H9 (cell line): ENCODE results near the gene ZNF205. TPM values are rescaled to one million over a fixed set of nuclear protein-coding genes. Genes with fewer than 3 reads are reported as not detected.

Experiments used
- DNase-seq: peaks from one replicate; pipeline ENCODE4 v3.0.0-alpha.2; 2017
- H2AFZ ChIP-seq: one replicate; pipeline ENCODE4 v1.6.1; 2013; ENCODE audit warnings: mild to moderate bottlenecking, low read length, control low read depth, moderate library complexity
- H2AK5ac ChIP-seq: 2 replicates; pipeline ENCODE4 v1.6.1; 2013; ENCODE audit warnings: low read length, control low read depth, mixed read lengths; ENCODE audit not compliant: insufficient read length
- H2BK120ac ChIP-seq: one replicate; pipeline ENCODE4 v1.6.1; 2013; ENCODE audit warnings: low read depth, mild to moderate bottlenecking, low read length, control low read depth, inconsistent platforms; ENCODE audit not compliant: poor library complexity, severe bottlenecking
- H2BK12ac ChIP-seq: 2 replicates; pipeline ENCODE4 v1.6.1; 2013; ENCODE audit warnings: low read length, control low read depth, mixed read lengths, low read depth; ENCODE audit not compliant: insufficient read length
- H2BK15ac ChIP-seq: 2 replicates; pipeline ENCODE4 v1.6.1; 2013; ENCODE audit warnings: low read depth, low read length, control low read depth
- H2BK20ac ChIP-seq: one replicate; pipeline ENCODE4 v1.6.1; 2013; ENCODE audit warnings: low read depth, mild to moderate bottlenecking, low read length, control low read depth, inconsistent platforms; ENCODE audit not compliant: poor library complexity, severe bottlenecking
- H2BK5ac ChIP-seq: 2 replicates; pipeline ENCODE4 v1.6.1; 2013; ENCODE audit warnings: low read length, control low read depth, mixed read lengths; ENCODE audit not compliant: insufficient read length
- H3K14ac ChIP-seq: 2 replicates; pipeline ENCODE4 v1.6.1; 2013; ENCODE audit warnings: low read length, control low read depth; ENCODE audit not compliant: insufficient read depth
- H3K18ac ChIP-seq: 2 replicates; pipeline ENCODE4 v1.6.1; 2013; ENCODE audit warnings: low read depth, mild to moderate bottlenecking, mixed read lengths, low read length, control low read depth; ENCODE audit not compliant: insufficient read length
- H3K23ac ChIP-seq: 2 replicates; pipeline ENCODE4 v1.6.1; 2013; ENCODE audit warnings: low read length, control low read depth, mixed read lengths, low read depth; ENCODE audit not compliant: insufficient read length
- H3K23me2 ChIP-seq: 2 replicates; pipeline ENCODE4 v1.6.1; 2013; ENCODE audit warnings: low read depth, mild to moderate bottlenecking, mixed read lengths, low read length, control low read depth; ENCODE audit not compliant: insufficient read length, poor library complexity, severe bottlenecking
- H3K27ac ChIP-seq: 2 replicates; pipeline ENCODE4 v1.5.1; 2013; ENCODE audit warnings: low read length, control low read depth, mixed read lengths, low read depth; ENCODE audit not compliant: insufficient read length
- H3K27me3 ChIP-seq: 2 replicates; pipeline ENCODE4 v1.6.1; 2013; ENCODE audit warnings: low read length, control low read depth, inconsistent platforms; ENCODE audit not compliant: insufficient read depth
- H3K4ac ChIP-seq: 2 replicates; pipeline ENCODE4 v1.6.1; 2013; ENCODE audit warnings: low read depth, mild to moderate bottlenecking, control low read depth, inconsistent platforms, low read length, moderate library complexity
- H3K4me1 ChIP-seq: 2 replicates; pipeline ENCODE4 v1.6.1; 2013; ENCODE audit warnings: low read length, control low read depth, inconsistent platforms; ENCODE audit not compliant: insufficient read depth
- H3K4me2 ChIP-seq: 2 replicates; pipeline ENCODE4 v1.6.1; 2013; ENCODE audit warnings: low read length, control low read depth, mixed read lengths; ENCODE audit not compliant: insufficient read length, insufficient read depth
- H3K56ac ChIP-seq: 2 replicates; pipeline ENCODE4 v1.6.1; 2013; ENCODE audit warnings: low read depth, mild to moderate bottlenecking, mixed read lengths, low read length, control low read depth; ENCODE audit not compliant: insufficient read length
- H3K79me1 ChIP-seq: 2 replicates; pipeline ENCODE4 v1.6.1; 2013; ENCODE audit warnings: low read depth, mild to moderate bottlenecking, moderate library complexity, low read length, control low read depth, inconsistent platforms; ENCODE audit not compliant: insufficient read depth, poor library complexity, severe bottlenecking
- H3K79me2 ChIP-seq: 2 replicates; pipeline ENCODE4 v1.6.1; 2013; ENCODE audit warnings: low read length, control low read depth, inconsistent platforms; ENCODE audit not compliant: insufficient read depth
- H3K9ac ChIP-seq: 2 replicates; pipeline ENCODE4 v1.6.1; 2013; ENCODE audit warnings: low read length, control low read depth, mixed read lengths; ENCODE audit not compliant: insufficient read length; ENCODE audit errors: extremely low read depth
- H3K9me3 ChIP-seq: one replicate; pipeline ENCODE4 v1.6.1; 2013; ENCODE audit warnings: low read depth, low read length, inconsistent platforms; ENCODE audit not compliant: control insufficient read depth
- H3T11ph ChIP-seq: one replicate; pipeline ENCODE4 v1.6.1; 2013; ENCODE audit warnings: mild to moderate bottlenecking, low read length, control low read depth, inconsistent platforms
- H4K20me1 ChIP-seq: one replicate; pipeline ENCODE4 v1.6.1; 2013; ENCODE audit not compliant: control insufficient read depth, insufficient read length, insufficient read depth
- H4K5ac ChIP-seq: 2 replicates; pipeline ENCODE4 v1.6.1; 2013; ENCODE audit warnings: low read depth, mild to moderate bottlenecking, mixed read lengths, low read length, control low read depth; ENCODE audit not compliant: insufficient read length
- H4K8ac ChIP-seq: replicated peaks from 2 replicates; pipeline ENCODE4 v1.6.1; 2013; ENCODE audit warnings: low read length, control low read depth, mixed read lengths, low read depth; ENCODE audit not compliant: insufficient read length
- H4K91ac ChIP-seq: 2 replicates; pipeline ENCODE4 v1.6.1; 2013; ENCODE audit warnings: low read depth, mild to moderate bottlenecking, moderate library complexity, mixed read lengths, low read length, control low read depth; ENCODE audit not compliant: insufficient read length
- H3K27ac Mint-ChIP-seq, 3 experiments: 2 replicates in 2 of 3; 3 replicates in 1 of 3; pipeline ENCODE4 v1.8.0; 2020 to 2021; ENCODE audit warnings: mixed read lengths in 3 of 3, mild to moderate bottlenecking in 1 of 3, moderate library complexity in 1 of 3
- H3K27me3 Mint-ChIP-seq: 2 replicates; pipeline ENCODE4 v1.8.0; 2021; ENCODE audit warnings: low read depth, mild to moderate bottlenecking, moderate library complexity, mixed read lengths
- H3K36me3 Mint-ChIP-seq, 3 experiments: 2 replicates in 2 of 3; 3 replicates in 1 of 3; pipeline ENCODE4 v1.8.0; 2020 to 2021; ENCODE audit warnings: low read depth in 3 of 3, mixed read lengths in 3 of 3; ENCODE audit not compliant: insufficient read depth in 1 of 3
- H3K4me1 Mint-ChIP-seq, 2 experiments: 2 replicates each; pipeline ENCODE4 v1.8.0; 2020; ENCODE audit warnings: mixed read lengths in 2 of 2
- H3K4me3 Mint-ChIP-seq, 2 experiments: 2 replicates in 1 of 2; 3 replicates in 1 of 2; pipeline ENCODE4 v1.8.0; 2020 to 2021; ENCODE audit warnings: mild to moderate bottlenecking in 2 of 2, mixed read lengths in 2 of 2, moderate library complexity in 1 of 2
- H3K9me3 Mint-ChIP-seq, 2 experiments: 2 replicates in 1 of 2; 3 replicates in 1 of 2; pipeline ENCODE4 v1.8.0; 2020; ENCODE audit warnings: mild to moderate bottlenecking in 2 of 2, mixed read lengths in 2 of 2, moderate library complexity in 1 of 2
- WGBS: extraction: QIAGEN DNeasy Blood & Tissue Kit; methylation state at CpG from one replicate; pipeline ENCODE4 v1.1.7; 2013; ENCODE audit warnings: missing lambda C conversion rate, low lambda C conversion rate, mixed read lengths; ENCODE audit not compliant: insufficient read length; ENCODE audit errors: extremely low coverage; 5-methylcytosine and 5-hydroxymethylcytosine counted together
- total RNA-seq: library from RNA; stranded (reverse); gene quantifications from 2 replicates; pipeline ENCODE4 v1.2.1, GENCODE V29; 2021
- TF ChIP-seq, protein P1 (sequence below): fragments of 200-600 bp; sonication (generic); conservative IDR thresholded peaks from 3 replicates; pipeline ENCODE4 v1.8.0; 2021; ENCODE audit warnings: antibody characterized with exemption, mild to moderate bottlenecking

The ZNF205 gene
- total RNA-seq, 1 experiment from 2014 or later = 16.8 TPM

DNA sequence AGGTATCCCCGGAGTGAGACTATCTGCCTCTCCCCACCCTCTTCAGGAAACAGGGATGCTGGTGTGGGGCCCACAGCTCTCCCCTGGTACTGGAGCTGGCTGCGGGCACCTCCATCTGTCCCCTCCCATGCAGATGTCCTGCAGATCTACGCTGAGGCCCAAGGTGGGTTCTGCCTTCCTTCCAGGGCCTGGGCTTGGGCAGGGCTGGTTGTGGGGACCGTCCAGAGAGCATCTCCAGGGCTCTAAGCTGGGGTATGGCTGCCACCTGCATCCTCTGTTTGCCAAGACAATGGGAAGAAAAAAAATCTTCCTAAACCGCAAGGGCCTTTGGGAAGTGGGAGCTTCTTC is 35.3 kb downstream of the ZNF205 start:
- H3K9ac ChIP-seq = no peak overlapping the region

More for the DNA sequence above, 35.3 kb downstream of the ZNF205 start:
- Histone ChIP-seq H3K27ac (no peak overlapping the region), H2BK5ac (no peak overlapping the region), H4K5ac (no peak overlapping the region), H3K56ac (no peak overlapping the region), H4K8ac (no peak overlapping the region), H2BK12ac (no peak overlapping the region), H3K18ac (no peak overlapping the region), H3K79me2 (no peaks in the 10 kb centered on the region), H3K23me2 (peaks cover 13% of the 10 kb centered on the region), H3K4me1 (no peaks in the 10 kb centered on the region), H2BK120ac (no peak overlapping the region), H3K9me3 (no peaks in the 10 kb centered on the region), H3K4me2 (no peak overlapping the region), H2BK20ac (no peak overlapping the region), H3K79me1 (no peaks in the 10 kb centered on the region), H3T11ph (no peak overlapping the region), H3K4ac (no peak overlapping the region), H3K14ac (no peak overlapping the region), H3K27me3 (no peaks in the 10 kb centered on the region), H3K23ac (no peak overlapping the region), H4K20me1 (no peaks in the 10 kb centered on the region), H4K91ac (no peak overlapping the region), H2BK15ac (no peak overlapping the region), H2AK5ac (no peak overlapping the region), H2AFZ (no peak overlapping the region)
- peaks cover 38% of the 10 kb centered on the region for H3K27me3 Mint-ChIP-seq
- no peak overlapping the region for H3K4me3 Mint-ChIP-seq
- no peaks in the 10 kb centered on the region for H3K36me3 Mint-ChIP-seq
- H3K9me3 Mint-ChIP-seq = peaks cover 2 to 8% of the 10 kb centered on the region in 2 experiments; a peak in 2 of 5 replicates
- H3K4me1 Mint-ChIP-seq = peaks cover 7 to 12% of the 10 kb centered on the region in 2 experiments
- TF ChIP-seq, protein P1, sequence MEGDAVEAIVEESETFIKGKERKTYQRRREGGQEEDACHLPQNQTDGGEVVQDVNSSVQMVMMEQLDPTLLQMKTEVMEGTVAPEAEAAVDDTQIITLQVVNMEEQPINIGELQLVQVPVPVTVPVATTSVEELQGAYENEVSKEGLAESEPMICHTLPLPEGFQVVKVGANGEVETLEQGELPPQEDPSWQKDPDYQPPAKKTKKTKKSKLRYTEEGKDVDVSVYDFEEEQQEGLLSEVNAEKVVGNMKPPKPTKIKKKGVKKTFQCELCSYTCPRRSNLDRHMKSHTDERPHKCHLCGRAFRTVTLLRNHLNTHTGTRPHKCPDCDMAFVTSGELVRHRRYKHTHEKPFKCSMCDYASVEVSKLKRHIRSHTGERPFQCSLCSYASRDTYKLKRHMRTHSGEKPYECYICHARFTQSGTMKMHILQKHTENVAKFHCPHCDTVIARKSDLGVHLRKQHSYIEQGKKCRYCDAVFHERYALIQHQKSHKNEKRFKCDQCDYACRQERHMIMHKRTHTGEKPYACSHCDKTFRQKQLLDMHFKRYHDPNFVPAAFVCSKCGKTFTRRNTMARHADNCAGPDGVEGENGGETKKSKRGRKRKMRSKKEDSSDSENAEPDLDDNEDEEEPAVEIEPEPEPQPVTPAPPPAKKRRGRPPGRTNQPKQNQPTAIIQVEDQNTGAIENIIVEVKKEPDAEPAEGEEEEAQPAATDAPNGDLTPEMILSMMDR = no peak
- WGBS = no CpG with 5 or more reads among the region's 5 CpGs
- no peak overlapping the region for H3K27ac Mint-ChIP-seq
- DNase-seq = no peak
